H1 (cell line): ENCODE data around the gene TAAR9. TPM values are rescaled to one million over a fixed set of nuclear protein-coding genes. Genes with fewer than 3 reads are reported as not detected.

Experiments used
- CTCF ChIA-PET: fragments of 300-600 bp; sonication (Branson Sonifier 250); formaldehyde crosslinking; loops from one replicate; lab custom pipeline; 2021; ENCODE audit not compliant: partially characterized antibody; lab: Charles Lee
- POLR2A ChIA-PET: fragments of 300-600 bp; sonication (Branson Sonifier 250); formaldehyde crosslinking; loops from one replicate; lab custom pipeline; 2021; ENCODE audit warnings: inconsistent platforms; ENCODE audit not compliant: partially characterized antibody; lab: Charles Lee
- DNase-seq, 2 experiments: peaks; one replicate each; pipeline versions ENCODE4 v3.0.0 to v3.0.0-alpha.2; 2010 to 2022; ENCODE audit warnings: low spot score in 2 of 2, low read depth in 1 of 2, mixed read lengths in 1 of 2
- FAIRE-seq: peaks from 2 replicates; lab custom pipeline; 2011; peaks lifted over from hg19 to GRCh38; lab: Jason Lieb, UNC
- H2AFZ ChIP-seq: 2 replicates; pipeline ENCODE4 v1.8.1; 2012; ENCODE audit warnings: low read length, inconsistent platforms
- H2AK5ac ChIP-seq: 2 replicates; pipeline ENCODE4 v1.6.1; 2013; ENCODE audit warnings: low read depth, low read length
- H2BK120ac ChIP-seq: replicated peaks from 2 replicates; pipeline ENCODE3; 2013; ENCODE audit warnings: low read depth, low read length, inconsistent platforms
- H2BK12ac ChIP-seq: 2 replicates; pipeline ENCODE4 v1.6.1; 2013; ENCODE audit warnings: low read depth, low read length
- H2BK15ac ChIP-seq: 2 replicates; pipeline ENCODE4 v1.6.1; 2013; ENCODE audit warnings: low read length
- H2BK20ac ChIP-seq: 2 replicates; pipeline ENCODE4 v1.6.1; 2013; ENCODE audit warnings: low read length
- H2BK5ac ChIP-seq: 2 replicates; pipeline ENCODE4 v1.6.1; 2013; ENCODE audit warnings: low read depth, low read length
- H3K14ac ChIP-seq: 2 replicates; pipeline ENCODE4 v1.6.1; 2013; ENCODE audit warnings: inconsistent platforms; ENCODE audit not compliant: insufficient read length
- H3K18ac ChIP-seq: 2 replicates; pipeline ENCODE4 v1.6.1; 2013; ENCODE audit warnings: low read length; ENCODE audit errors: extremely low read depth
- H3K23ac ChIP-seq: 2 replicates; pipeline ENCODE4 v1.6.1; 2013; ENCODE audit warnings: inconsistent platforms; ENCODE audit not compliant: insufficient read length
- H3K23me2 ChIP-seq: 2 replicates; pipeline ENCODE4 v1.6.1; 2013; ENCODE audit warnings: low read depth, low read length
- H3K27ac ChIP-seq: 2 replicates; pipeline ENCODE4 v1.6.1; 2011; ENCODE audit warnings: low read depth, low read length, inconsistent platforms
- H3K27me3 ChIP-seq, 4 experiments: replicated peaks in 1 of 4; 1 replicate in 1 of 4; 2 replicates in 3 of 4; pipeline versions ENCODE4 v1.6.1 to v1.8.1; 2011 to 2013; ENCODE audit warnings: low read length in 3 of 4, mild to moderate bottlenecking in 3 of 4, inconsistent platforms in 2 of 4, mixed read lengths in 2 of 4, moderate library complexity in 1 of 4; ENCODE audit not compliant: control insufficient read depth in 3 of 4, insufficient read depth in 3 of 4; ENCODE audit errors: extremely low read depth in 1 of 4
- H3K36me3 ChIP-seq, 4 experiments: 2 replicates each; pipeline versions ENCODE4 v1.6.1 to v1.8.1; 2011 to 2013; ENCODE audit warnings: mild to moderate bottlenecking in 4 of 4, low read length in 3 of 4, moderate library complexity in 2 of 4, control low read depth in 1 of 4, inconsistent platforms in 1 of 4; ENCODE audit not compliant: insufficient read depth in 4 of 4, control insufficient read depth in 2 of 4
- H3K4ac ChIP-seq: replicated peaks from 2 replicates; pipeline ENCODE3; 2013; ENCODE audit warnings: low read length, low read depth, mixed read lengths, inconsistent platforms; ENCODE audit not compliant: insufficient read length
- H3K4me1 ChIP-seq, 4 experiments: replicated peaks in 1 of 4; 1 replicate in 1 of 4; 2 replicates in 3 of 4; pipeline versions ENCODE4 v1.6.1 to v1.8.1; 2011 to 2013; ENCODE audit warnings: low read length in 3 of 4, inconsistent platforms in 2 of 4, mixed read lengths in 1 of 4; ENCODE audit not compliant: insufficient read depth in 4 of 4, control insufficient read depth in 3 of 4
- H3K4me2 ChIP-seq, 2 experiments: 2 replicates each; pipeline versions ENCODE4 v1.6.1 to v1.8.1; 2011 to 2013; ENCODE audit warnings: low read depth in 2 of 2, low read length in 2 of 2, control low read depth in 1 of 2, inconsistent platforms in 1 of 2, mild to moderate bottlenecking in 1 of 2; ENCODE audit not compliant: insufficient read depth in 1 of 2
- H3K4me3 ChIP-seq, 4 experiments: fragments of 200-600, 300-600 bp in 1 of 4; sonication (generic), shearing (Covaris generic), sonication (Bioruptor Twin) in 1 of 4; 2 replicates each; pipeline versions ENCODE4 v1.5.1 to v1.8.1; 2011 to 2016; ENCODE audit warnings: low read length in 4 of 4, low read depth in 3 of 4, control low read depth in 2 of 4, inconsistent platforms in 2 of 4, mild to moderate bottlenecking in 2 of 4, mixed read lengths in 1 of 4, moderate library complexity in 1 of 4; ENCODE audit not compliant: insufficient read depth in 2 of 4; ENCODE audit errors: extremely low read depth in 1 of 4
- H3K56ac ChIP-seq: replicated peaks from 2 replicates; pipeline ENCODE3; 2013; ENCODE audit warnings: low read depth, mild to moderate bottlenecking, mixed read lengths, low read length, inconsistent platforms; ENCODE audit not compliant: insufficient read length
- H3K79me1 ChIP-seq: 2 replicates; pipeline ENCODE4 v1.6.1; 2013; ENCODE audit warnings: low read depth, low read length, control low read depth
- H3K79me2 ChIP-seq, 2 experiments: 2 replicates each; pipeline versions ENCODE4 v1.6.1 to v1.8.1; 2012 to 2013; ENCODE audit warnings: low read length in 2 of 2, mild to moderate bottlenecking in 2 of 2, inconsistent platforms in 1 of 2; ENCODE audit not compliant: insufficient read depth in 2 of 2, control insufficient read depth in 1 of 2
- H3K9ac ChIP-seq, 4 experiments: replicated peaks in 1 of 4; 1 replicate in 1 of 4; 2 replicates in 3 of 4; pipeline versions ENCODE4 v1.6.1 to v1.8.1; 2011 to 2013; ENCODE audit warnings: low read depth in 3 of 4, low read length in 3 of 4, control low read depth in 2 of 4, mild to moderate bottlenecking in 2 of 4, moderate library complexity in 2 of 4, inconsistent platforms in 1 of 4; ENCODE audit errors: extremely low read depth in 1 of 4
- H3K9me3 ChIP-seq, 2 experiments: 2 replicates each; pipeline versions ENCODE4 v1.6.1 to v1.8.1; 2012 to 2013; ENCODE audit warnings: mild to moderate bottlenecking in 2 of 2, moderate library complexity in 2 of 2, control low read depth in 1 of 2, inconsistent platforms in 1 of 2, low read depth in 1 of 2, low read length in 1 of 2, mixed read lengths in 1 of 2; ENCODE audit not compliant: insufficient read depth in 2 of 2
- H4K20me1 ChIP-seq, 2 experiments: replicated peaks in 1 of 2; 2 replicates each; pipeline versions ENCODE3 to v1.8.1; 2011 to 2013; ENCODE audit warnings: inconsistent platforms in 2 of 2, low read length in 2 of 2, mild to moderate bottlenecking in 1 of 2; ENCODE audit not compliant: insufficient read depth in 2 of 2, control insufficient read depth in 1 of 2
- H4K5ac ChIP-seq: 2 replicates; pipeline ENCODE4 v1.6.1; 2013; ENCODE audit warnings: low read length, low read depth, mixed read lengths, inconsistent platforms; ENCODE audit not compliant: insufficient read length
- H4K8ac ChIP-seq: 2 replicates; pipeline ENCODE4 v1.8.0; 2013; ENCODE audit warnings: mild to moderate bottlenecking, moderate library complexity, low read length, inconsistent platforms; ENCODE audit not compliant: insufficient read depth; ENCODE audit errors: extremely low read depth
- H4K91ac ChIP-seq: replicated peaks from 2 replicates; pipeline ENCODE3; 2013; ENCODE audit warnings: low read length, mixed read lengths, inconsistent platforms; ENCODE audit not compliant: insufficient read length
- CHD1 ChIP-seq: IDR thresholded peaks from 2 replicates; pipeline ENCODE4 v1.6.1; 2012; ENCODE audit warnings: low read depth, low read length, improper control_type of control experiment
- CTBP2 ChIP-seq: IDR thresholded peaks from 2 replicates; pipeline ENCODE4 v1.7.0; 2011; ENCODE audit warnings: borderline replicate concordance, mild to moderate bottlenecking, moderate library complexity, mixed read lengths, low read length; ENCODE audit not compliant: insufficient read depth, insufficient read length
- NRF1 ChIP-seq: IDR thresholded peaks from 2 replicates; pipeline ENCODE4 v1.6.1; 2011; ENCODE audit warnings: mild to moderate bottlenecking, low read depth, low read length, improper control_type of control experiment
- WGBS, 2 experiments: shearing (Covaris generic) in 1 of 2; methylation state at CpG; one replicate each; pipeline versions ENCODE4 v1.1.6 to v1.1.7; 2013 to 2015; ENCODE audit warnings: low lambda C conversion rate in 2 of 2, mixed read lengths in 2 of 2, inconsistent platforms in 1 of 2, low coverage in 1 of 2, missing lambda C conversion rate in 1 of 2; ENCODE audit not compliant: insufficient replicate concordance in 2 of 2, insufficient coverage in 1 of 2, insufficient read length in 1 of 2; ENCODE audit errors: extremely low coverage in 1 of 2, missing lambda C conversion rate in 1 of 2; 5-methylcytosine and 5-hydroxymethylcytosine counted together
- polyA plus RNA-seq, 7 experiments: library from polyadenylated mRNA; depleted of rRNA in 3 of 7; stranded (reverse) in 5 of 7; unstranded in 2 of 7; fragments of >200 nt in 5 of 7; fragments of 200-250 nt in 2 of 7; gene quantifications; 1 replicate in 5 of 7; 2 replicates in 1 of 7; 4 replicates in 1 of 7; pipeline versions ENCODE4 v1.2.1 to v1.2.3, GENCODE V29; 2011 to 2013; ENCODE audit warnings: missing spikeins in 2 of 7, mixed read lengths in 2 of 7
- total RNA-seq: library from RNA; stranded (reverse); fragmentation: NEBNext Ultra II Directional; extraction: Animal tissue kit (Norgen Biotek cat#: 25700); gene quantifications from 2 replicates; pipeline ENCODE4 v1.2.1, GENCODE V29; 2021
- TF ChIP-seq, protein P1 (sequence below): IDR thresholded peaks from 2 replicates; pipeline ENCODE4 v1.6.1; 2012; ENCODE audit warnings: inconsistent platforms

TAAR9 gene
- total and polyA plus RNA-seq, 2 of the 8 experiments (the other 6 are each of a cell fraction or from before 2014, with no cell fraction given) = not detected

DNA sequence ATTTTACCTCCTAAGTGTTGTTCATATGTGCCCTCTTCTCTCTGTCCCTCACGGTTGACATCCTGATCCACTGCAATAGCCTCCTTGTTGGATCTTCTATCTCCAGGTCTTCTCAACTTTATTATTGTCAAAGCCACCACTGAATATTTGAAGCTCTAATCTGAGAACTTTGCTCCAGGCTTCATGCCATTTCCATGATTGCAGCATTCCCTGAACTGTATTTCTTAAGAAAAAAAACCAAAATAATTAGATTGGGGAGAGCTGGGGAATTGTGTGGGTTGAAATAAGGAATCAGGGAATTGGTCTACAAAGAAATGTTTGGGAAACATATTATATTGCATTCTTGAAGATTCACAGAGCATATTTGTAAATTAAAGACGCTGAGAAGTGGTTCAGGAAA is 22.7 kb upstream of the TAAR9 start:
- WGBS, 2 experiments = 59% methylated on average over 2 of the region's 2 CpGs; no CpG with 5 or more reads in 1 of the 2 experiments
- H2BK15ac ChIP-seq = no peak overlapping the region
- H3K14ac ChIP-seq = no peak overlapping the region
- H3K4me3 ChIP-seq = no peak overlapping the region
- H2BK12ac ChIP-seq = no peak overlapping the region
- CTCF ChIA-PET = interaction anchor here (0.9 to 3.0 kb wide), 3 partner anchors 9 to 235 kb away, joined by 3 to 7 read pairs (median 3); no protein-coding TSS in a partner anchor
- no peaks in the 10 kb centered on the region for H4K20me1 ChIP-seq
- TF ChIP-seq, protein P1, sequence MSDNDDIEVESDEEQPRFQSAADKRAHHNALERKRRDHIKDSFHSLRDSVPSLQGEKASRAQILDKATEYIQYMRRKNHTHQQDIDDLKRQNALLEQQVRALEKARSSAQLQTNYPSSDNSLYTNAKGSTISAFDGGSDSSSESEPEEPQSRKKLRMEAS = no peak
- TF ChIP-seq CTBP2 (no peak), CHD1 (no peak), NRF1 (no peak)
- TF ChIP-seq, all 59 proteins: peak for 0
- Histone ChIP-seq H3K18ac (no peak overlapping the region), H4K91ac (no peak overlapping the region), H2BK5ac (no peak overlapping the region), H2AK5ac (no peak overlapping the region), H3K9ac (no peak overlapping the region), H2BK120ac (no peak overlapping the region), H4K5ac (no peak overlapping the region), H4K8ac (no peak overlapping the region), H3K56ac (no peak overlapping the region), H2BK20ac (no peak overlapping the region), H3K4ac (no peak overlapping the region), H3K79me2 (peaks cover 0 to 20% of the 10 kb centered on the region in 2 experiments; a peak in 3 of 4 replicates), H3K9me3 (no peaks in the 10 kb centered on the region), H3K4me1 (peaks cover 0 to 4% (median under 1%) of the 10 kb centered on the region in 4 experiments; a peak in 3 of 7 replicates), H3K27me3 (no peaks in the 10 kb centered on the region), H3K79me1 (no peaks in the 10 kb centered on the region), H3K36me3 (no peaks in the 10 kb centered on the region), H3K23ac (no peak overlapping the region), H3K4me2 (no peak overlapping the region), H3K27ac (no peak overlapping the region), H3K23me2 (peaks cover 4% of the 10 kb centered on the region; the same call in 1 of the 2 replicates), H2AFZ (no peak overlapping the region)
- no peak for FAIRE-seq
- POLR2A ChIA-PET = no interaction called here
- no peak for DNase-seq
